SH-SY5Y (cell line): ENCODE data around the gene PLA2R1.

Source experiments
- GATA2 ChIP-seq: IDR thresholded peaks from 2 replicates; pipeline ENCODE4 v1.6.1; 2011; ENCODE audit warnings: mild to moderate bottlenecking, low read depth, low read length
- GATA3 ChIP-seq: IDR thresholded peaks from 2 replicates; pipeline ENCODE4 v1.6.1; 2011; ENCODE audit warnings: low read depth, mild to moderate bottlenecking, low read length, moderate library complexity

DNA sequence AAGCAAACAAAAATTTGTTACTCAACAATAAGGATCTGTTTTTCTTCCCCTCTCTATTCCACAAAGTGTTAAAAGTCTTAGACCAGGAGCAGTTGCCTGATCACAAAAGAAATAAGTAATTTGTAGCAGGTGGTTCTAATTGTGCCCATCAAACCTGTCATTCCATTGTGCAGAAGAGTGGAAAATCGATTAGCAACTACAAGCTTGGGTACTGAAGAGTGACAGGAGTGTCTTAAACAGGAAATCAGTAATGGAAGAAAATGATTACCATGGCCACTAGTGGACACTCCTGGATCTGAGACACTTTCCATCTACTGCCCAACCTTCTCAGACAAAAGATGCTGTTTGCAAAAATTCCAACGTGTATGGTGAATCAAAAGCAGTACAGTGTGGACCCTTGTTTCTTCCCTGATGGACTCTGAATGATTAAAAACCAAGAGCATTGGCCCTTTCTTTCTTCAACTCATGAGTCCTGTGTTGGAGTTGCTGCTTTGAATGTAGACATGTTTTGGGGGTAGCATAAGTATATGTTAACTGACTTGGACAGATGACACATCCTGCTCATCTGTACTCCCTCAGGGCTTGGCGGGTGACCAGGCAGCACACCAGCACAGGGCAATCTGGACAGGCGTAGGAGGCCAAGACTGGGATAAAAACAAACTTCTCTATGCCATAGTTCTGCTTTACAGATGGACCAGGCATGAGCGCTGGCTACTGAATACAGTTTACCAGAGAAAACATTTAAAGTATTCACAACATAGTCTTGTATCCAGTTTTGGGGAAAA, 51.9 kb downstream of the PLA2R1 start:
- no peak for TF ChIP-seq GATA2
- TF ChIP-seq GATA3: no peak
